Gastroesophageal sphincter (tissue), 3 donors: ENCODE data around the gene SNW1.

Experiments
- CTCF ChIP-seq, 4 experiments: fragments of 200-600 bp in 2 of 4; fragments of 450-650 bp in 2 of 4; sonication (generic) in 1 of 4; IDR thresholded peaks; one replicate each; pipeline ENCODE4 v1.5.1; 2017 to 2019; ENCODE audit warnings: antibody characterized with exemption in 4 of 4, mild to moderate bottlenecking in 2 of 4, moderate library complexity in 2 of 4
- EP300 ChIP-seq: sonication (generic); formaldehyde crosslinking; IDR thresholded peaks from one replicate; pipeline ENCODE4 v1.6.1; 2017; ENCODE audit warnings: antibody characterized with exemption, mild to moderate bottlenecking

GRCh38 chr14:77730976-77731497 is 29.9 kb downstream of the SNW1 start:
- no peak for TF ChIP-seq CTCF (IDR thresholded peaks at IDR 0.05)
- no peak for TF ChIP-seq EP300
